Endothelial cell of umbilical vein (primary cell): ENCODE measurements around the gene ZNF454. TPM values are rescaled to one million over a fixed set of nuclear protein-coding genes. Genes with fewer than 3 reads are reported as not detected.

Experiments
- BruUV-seq: library from RNA; stranded (reverse); fragments of 400-500 nt; replicated peaks from 2 replicates; lab custom pipeline; 2021; lab: Mats Ljungman, UMichigan
- CTCF ChIA-PET: fragments of 300-600, 350-600 bp; sonication (Branson Sonifier 250); formaldehyde crosslinking; loops from one replicate; lab custom pipeline; 2021; ENCODE audit warnings: antibody characterized with exemption, inconsistent platforms; lab: Charles Lee
- POLR2A ChIA-PET: fragments of 300-600, 350-600 bp; sonication (Branson Sonifier 250); formaldehyde crosslinking; loops from one replicate; lab custom pipeline; 2021; ENCODE audit warnings: antibody characterized with exemption, inconsistent platforms; lab: Charles Lee
- DNase-seq: peaks from one replicate; pipeline ENCODE4 v3.0.0-alpha.2; 2011; ENCODE audit warnings: low read depth, low spot score
- FAIRE-seq: peaks from 2 replicates; lab custom pipeline; 2011; peaks lifted over from hg19 to GRCh38; lab: Jason Lieb, UNC
- H2AFZ ChIP-seq: 2 replicates; pipeline ENCODE4 v1.6.0; 2012; ENCODE audit warnings: low read depth, low read length, control low read depth, inconsistent platforms
- H3K27ac ChIP-seq: 2 replicates; pipeline ENCODE4 v1.5.1; 2011; ENCODE audit warnings: low read depth, mild to moderate bottlenecking, control low read depth, low read length, moderate library complexity; ENCODE audit not compliant: insufficient read depth
- H3K27me3 ChIP-seq, 2 experiments: 2 replicates each; pipeline versions ENCODE4 v1.6.0 to v1.6.1; 2011; ENCODE audit warnings: low read length in 2 of 2, mixed read lengths in 1 of 2; ENCODE audit not compliant: control insufficient read depth in 2 of 2, insufficient read depth in 2 of 2
- H3K36me3 ChIP-seq, 2 experiments: 2 replicates in 1 of 2; 3 replicates in 1 of 2; pipeline ENCODE4 v1.5.1; 2011; ENCODE audit warnings: low read length in 2 of 2, mild to moderate bottlenecking in 1 of 2, moderate library complexity in 1 of 2; ENCODE audit not compliant: control insufficient read depth in 2 of 2, insufficient read depth in 2 of 2; ENCODE audit errors: extremely low read depth in 1 of 2
- H3K4me1 ChIP-seq: 3 replicates; pipeline ENCODE4 v1.5.1; 2011; ENCODE audit warnings: mild to moderate bottlenecking, low read length; ENCODE audit not compliant: control insufficient read depth, insufficient read depth; ENCODE audit errors: extremely low read depth
- H3K4me2 ChIP-seq: 2 replicates; pipeline ENCODE4 v1.6.1; 2011; ENCODE audit warnings: low read length, control low read depth, mixed read lengths; ENCODE audit not compliant: insufficient read depth
- H3K4me3 ChIP-seq, 3 experiments: fragments of 200-600 bp in 1 of 3; sonication (generic), shearing (Covaris generic) in 1 of 3; replicated peaks in 1 of 3; 2 replicates each; pipeline ENCODE4 v1.5.1; 2011 to 2016; ENCODE audit warnings: control low read depth in 3 of 3, low read length in 3 of 3, mild to moderate bottlenecking in 2 of 3, inconsistent platforms in 1 of 3, low read depth in 1 of 3, moderate library complexity in 1 of 3; ENCODE audit not compliant: insufficient read depth in 1 of 3
- H3K79me2 ChIP-seq: 2 replicates; pipeline ENCODE4 v1.6.0; 2012; ENCODE audit warnings: low read length, inconsistent platforms; ENCODE audit not compliant: control insufficient read depth, insufficient read depth
- H3K9ac ChIP-seq: replicated peaks from 2 replicates; pipeline ENCODE3; 2011; ENCODE audit warnings: low read length, control low read depth; ENCODE audit not compliant: insufficient read depth; ENCODE audit errors: extremely low read depth
- H3K9me1 ChIP-seq: replicated peaks from 3 replicates; pipeline ENCODE4 v1.6.0; 2011; ENCODE audit warnings: mild to moderate bottlenecking, low read length; ENCODE audit not compliant: control insufficient read depth, insufficient read depth; ENCODE audit errors: extremely low read depth
- H3K9me3 ChIP-seq: replicated peaks from 2 replicates; pipeline ENCODE4 v1.5.1; 2012; ENCODE audit warnings: low read length, inconsistent platforms; ENCODE audit not compliant: control insufficient read depth, insufficient read depth
- H4K20me1 ChIP-seq: replicated peaks from 2 replicates; pipeline ENCODE3; 2011; ENCODE audit warnings: mild to moderate bottlenecking, low read length; ENCODE audit not compliant: control insufficient read depth, insufficient read depth; ENCODE audit errors: extremely low read depth
- EZH2 ChIP-seq: IDR thresholded peaks from 2 replicates; pipeline ENCODE4 v1.6.1; 2012; ENCODE audit warnings: borderline replicate concordance, low read depth, mild to moderate bottlenecking, moderate library complexity, low read length, inconsistent platforms; ENCODE audit not compliant: severe bottlenecking
- FOS ChIP-seq: IDR thresholded peaks from 2 replicates; pipeline ENCODE4 v1.6.1; 2011; ENCODE audit warnings: mild to moderate bottlenecking, low read length, moderate library complexity, borderline replicate concordance; ENCODE audit not compliant: insufficient read depth
- GATA2 ChIP-seq: IDR thresholded peaks from 2 replicates; pipeline ENCODE4 v1.7.0; 2011; ENCODE audit warnings: low read depth, mild to moderate bottlenecking, moderate library complexity, mixed read lengths, low read length; ENCODE audit not compliant: insufficient read length, insufficient read depth
- JUN ChIP-seq: IDR thresholded peaks from 2 replicates; pipeline ENCODE4 v1.6.1; 2011; ENCODE audit warnings: borderline replicate concordance, low read depth; ENCODE audit not compliant: insufficient read length, insufficient read depth
- MYC ChIP-seq: IDR thresholded peaks from one replicate; pipeline ENCODE4 v1.6.1; 2011; ENCODE audit warnings: mild to moderate bottlenecking, low read depth, low read length
- POLR2AphosphoS5 ChIP-seq: IDR thresholded peaks from 2 replicates; pipeline ENCODE4 v1.6.1; 2012; ENCODE audit warnings: low read depth, mild to moderate bottlenecking, control low read depth, low read length, moderate library complexity; ENCODE audit not compliant: insufficient read depth
- dilution Hi-C: fragments of 300-500 bp; cut with MboI; formaldehyde crosslinking; loops from one replicate; pipeline ENCODE4 v1.15.0; 2019; ENCODE audit warnings: low sequenced_read_pairs; ENCODE audit not compliant: extremely low pct_ligation_motif_present
- intact Hi-C: fragments of 100-400 bp; cut with micrococcal nuclease; formaldehyde crosslinking; loops from one replicate; pipeline ENCODE4 v1.10.0; 2022
- polyA plus RNA-seq, 4 experiments: library from polyadenylated mRNA; depleted of rRNA in 3 of 4; stranded (reverse) in 3 of 4; unstranded in 1 of 4; fragments of >200 nt; gene quantifications; 2 replicates each; pipeline versions ENCODE4 v1.2.1 to v1.2.3, GENCODE V29; 2011 to 2012; ENCODE audit warnings: missing spikeins in 1 of 4
- total RNA-seq: library from RNA; stranded (reverse); gene quantifications from 2 replicates; pipeline ENCODE4 v1.2.3, GENCODE V29; 2021
- TF ChIP-seq, protein P1 (sequence below), 2 donors: IDR thresholded peaks; 1 replicate in 1 of 2; 2 replicates in 1 of 2; pipeline ENCODE4 v1.5.1; 2011; ENCODE audit warnings: low read length in 2 of 2, mild to moderate bottlenecking in 2 of 2, moderate library complexity in 2 of 2, control low read depth in 1 of 2, inconsistent platforms in 1 of 2, low read depth in 1 of 2; ENCODE audit not compliant: insufficient read depth in 1 of 2; ENCODE audit errors: extremely low read depth in 1 of 2
- TF ChIP-seq, protein P2 (sequence below): IDR thresholded peaks from 2 replicates; pipeline ENCODE4 v1.6.1; 2011; ENCODE audit not compliant: insufficient read depth, insufficient read length

ZNF454 gene
- total and polyA plus RNA-seq, 2 donors (not counting 3 experiments of a cell fraction or from before 2014, with no cell fraction given): 0.14 to 0.55 TPM

DNA sequence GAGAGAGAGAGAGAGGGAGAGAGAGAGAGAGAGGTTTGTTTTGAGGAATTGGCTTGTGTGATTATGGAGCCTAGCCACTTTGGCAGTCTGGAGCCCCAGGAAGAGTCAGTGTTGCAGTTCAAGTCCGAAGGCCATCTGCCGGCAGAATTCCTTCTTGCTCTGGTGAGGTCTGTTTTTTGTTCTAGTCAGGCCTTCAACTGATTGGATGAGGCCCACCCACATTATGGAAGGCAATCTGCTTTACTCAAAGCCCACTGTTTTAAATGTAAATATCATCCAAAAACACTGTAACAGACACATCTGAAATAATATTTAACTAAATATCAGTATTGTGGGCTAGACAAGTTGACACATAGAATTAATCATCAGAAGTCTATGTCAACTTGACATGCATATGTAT lies 65.6 kb downstream of the ZNF454 start:
- no peaks in the 10 kb centered on the region for H3K36me3 ChIP-seq
- H3K4me3 ChIP-seq: no peak overlapping the region
- no peaks in the 10 kb centered on the region for H3K27me3 ChIP-seq
- no peak overlapping the region for H3K9ac ChIP-seq
- H4K20me1 ChIP-seq: no peaks in the 10 kb centered on the region
- dilution Hi-C loops: no loop called here
- no peak for TF ChIP-seq EZH2
- no peak for TF ChIP-seq GATA2
- TF ChIP-seq MYC: no peak
- no peak for TF ChIP-seq JUN
- no peak for TF ChIP-seq FOS
- TF ChIP-seq, protein P1, sequence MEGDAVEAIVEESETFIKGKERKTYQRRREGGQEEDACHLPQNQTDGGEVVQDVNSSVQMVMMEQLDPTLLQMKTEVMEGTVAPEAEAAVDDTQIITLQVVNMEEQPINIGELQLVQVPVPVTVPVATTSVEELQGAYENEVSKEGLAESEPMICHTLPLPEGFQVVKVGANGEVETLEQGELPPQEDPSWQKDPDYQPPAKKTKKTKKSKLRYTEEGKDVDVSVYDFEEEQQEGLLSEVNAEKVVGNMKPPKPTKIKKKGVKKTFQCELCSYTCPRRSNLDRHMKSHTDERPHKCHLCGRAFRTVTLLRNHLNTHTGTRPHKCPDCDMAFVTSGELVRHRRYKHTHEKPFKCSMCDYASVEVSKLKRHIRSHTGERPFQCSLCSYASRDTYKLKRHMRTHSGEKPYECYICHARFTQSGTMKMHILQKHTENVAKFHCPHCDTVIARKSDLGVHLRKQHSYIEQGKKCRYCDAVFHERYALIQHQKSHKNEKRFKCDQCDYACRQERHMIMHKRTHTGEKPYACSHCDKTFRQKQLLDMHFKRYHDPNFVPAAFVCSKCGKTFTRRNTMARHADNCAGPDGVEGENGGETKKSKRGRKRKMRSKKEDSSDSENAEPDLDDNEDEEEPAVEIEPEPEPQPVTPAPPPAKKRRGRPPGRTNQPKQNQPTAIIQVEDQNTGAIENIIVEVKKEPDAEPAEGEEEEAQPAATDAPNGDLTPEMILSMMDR (IDR thresholded peaks at IDR 0.05; ENCODE audit: extremely low read depth in 1 of 2, insufficient read depth in 1 of 2, low read depth in 1 of 2, low read length in 2 of 2): no peak
- TF ChIP-seq, protein P2, sequence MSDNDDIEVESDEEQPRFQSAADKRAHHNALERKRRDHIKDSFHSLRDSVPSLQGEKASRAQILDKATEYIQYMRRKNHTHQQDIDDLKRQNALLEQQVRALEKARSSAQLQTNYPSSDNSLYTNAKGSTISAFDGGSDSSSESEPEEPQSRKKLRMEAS: no peak
- no peak for TF ChIP-seq POLR2AphosphoS5
- FAIRE-seq (no peak), DNase-seq (no peak)
- no peaks in the 10 kb centered on the region for H3K4me1 ChIP-seq
- H3K27ac ChIP-seq: no peak overlapping the region
- ChIA-PET CTCF (no interaction called here), POLR2A (no interaction called here)
- H3K4me2 ChIP-seq: no peak overlapping the region
- H3K9me3 ChIP-seq: no peaks in the 10 kb centered on the region
- H3K9me1 ChIP-seq: no peaks in the 10 kb centered on the region
- no peaks in the 10 kb centered on the region for H3K79me2 ChIP-seq
- no peak overlapping the region for H2AFZ ChIP-seq
- intact Hi-C loops: no loop called here
- no TSS peak for BruUV-seq
